ENCODE data around the gene IL1RAPL2. TPM values are rescaled to one million over a fixed set of nuclear protein-coding genes. Genes with fewer than 3 reads are reported as not detected.
"Not testable (repeated sequence)": the region's sequence is repeated elsewhere in the genome, so short reads cannot be mapped to it uniquely, and the experiment has no call there.

IL1RAPL2 gene
- total RNA-seq, 2 experiments from 2014 or later: not detected

GRCh38 chrX:105634180-105634579 lies 1068.2 kb downstream of the IL1RAPL2 start:
- Mint-ChIP-seq H3K4me3 (no peak overlapping the region), H3K36me3 (ENCODE audit: low read depth) (no peaks in the 10 kb centered on the region), H3K27ac (no peak overlapping the region), H3K4me1 (no peaks in the 10 kb centered on the region), H3K9me3 (no peaks in the 10 kb centered on the region), H3K27me3 (no peaks in the 10 kb centered on the region)
- no peak for DNase-seq
- POLR2A ChIA-PET: no interaction called here
- CTCF ChIA-PET: no interaction called here

DNA sequence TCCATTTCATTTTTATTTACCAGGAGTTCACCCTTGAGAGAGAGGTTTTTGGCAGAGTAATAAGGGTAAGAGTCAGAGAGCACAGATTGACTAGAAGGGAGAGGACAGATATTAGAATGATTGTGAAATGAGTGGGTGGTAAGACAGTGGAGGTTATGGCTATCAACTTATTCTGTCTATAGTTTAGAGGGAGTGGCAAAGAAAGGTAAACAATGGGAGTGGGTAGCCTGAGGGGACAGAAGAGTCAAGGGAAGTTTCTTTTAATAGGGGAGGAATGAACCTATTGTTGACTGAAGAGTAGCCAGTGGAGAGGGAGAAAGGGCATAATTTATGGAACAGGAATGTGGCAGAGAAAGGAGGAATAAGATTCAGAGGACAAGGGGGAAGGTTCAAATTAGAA lies 1069.8 kb downstream of the IL1RAPL2 start:
- ChIA-PET CTCF (interaction anchor here (0.6 kb wide), 1 partner anchor 128 kb away, joined by 5 read pairs; no protein-coding TSS in a partner anchor), POLR2A (no interaction called here)
- Mint-ChIP-seq H3K4me3 (no peak overlapping the region), H3K9me3 (no peaks in the 10 kb centered on the region), H3K36me3 (ENCODE audit: low read depth) (no peaks in the 10 kb centered on the region), H3K27ac (no peak overlapping the region), H3K27me3 (no peaks in the 10 kb centered on the region), H3K4me1 (no peaks in the 10 kb centered on the region)
- DNase-seq: no peak

- no peaks in the 10 kb centered on the region for H3K4me1 Mint-ChIP-seq
- DNase-seq: no peak
- no peaks in the 10 kb centered on the region for H3K36me3 Mint-ChIP-seq (ENCODE audit: low read depth)
- CTCF ChIA-PET: no interaction called here
- POLR2A ChIA-PET: no interaction called here
- H3K27me3 Mint-ChIP-seq: no peaks in the 10 kb centered on the region
- H3K4me3 Mint-ChIP-seq: no peak overlapping the region
- no peaks in the 10 kb centered on the region for H3K9me3 Mint-ChIP-seq
- H3K27ac Mint-ChIP-seq: no peak overlapping the region
Measured at GRCh38 chrX:105636667-105637066, 1070.7 kb downstream of the IL1RAPL2 start.

DNA sequence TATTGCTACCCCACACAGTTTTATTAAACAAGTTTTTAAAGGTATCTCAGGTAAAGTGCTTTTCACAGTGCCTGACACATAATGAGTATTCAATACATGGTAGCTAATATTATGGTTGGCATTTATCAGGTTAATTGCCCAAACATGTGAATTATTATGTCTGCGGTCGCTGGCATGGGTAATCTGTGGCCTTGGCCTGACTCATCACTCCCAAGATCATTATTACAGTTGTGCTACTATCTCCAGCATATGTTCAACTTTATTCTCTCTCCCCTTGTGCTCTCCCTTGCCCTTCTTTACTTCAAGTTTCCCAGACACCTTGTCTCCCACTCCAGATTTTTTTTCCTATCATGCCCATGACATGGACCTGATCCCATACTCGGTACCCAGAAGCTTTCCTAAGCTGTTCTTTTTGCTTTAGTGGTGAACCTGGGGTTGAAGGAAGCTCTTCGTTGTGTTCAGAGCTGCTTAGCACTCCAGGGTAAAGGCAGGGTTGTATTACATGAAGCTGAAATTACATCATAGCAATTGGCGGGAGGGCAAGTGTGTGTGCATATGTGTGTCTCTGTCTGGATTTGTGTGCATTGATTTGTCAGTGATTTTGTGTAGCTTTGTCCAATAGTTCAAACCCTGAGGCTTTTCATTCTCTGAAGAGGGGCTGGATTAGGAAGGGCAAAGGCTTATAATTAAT lies 1079.8 kb downstream of the IL1RAPL2 start:
- no peaks in the 10 kb centered on the region for H3K36me3 Mint-ChIP-seq (ENCODE audit: low read depth)
- no peaks in the 10 kb centered on the region for H3K27me3 Mint-ChIP-seq
- POLR2A ChIA-PET: no interaction called here
- no peak overlapping the region for H3K27ac Mint-ChIP-seq
- no peaks in the 10 kb centered on the region for H3K9me3 Mint-ChIP-seq
- no peaks in the 10 kb centered on the region for H3K4me1 Mint-ChIP-seq
- CTCF ChIA-PET: no interaction called here
- H3K4me3 Mint-ChIP-seq: no peak overlapping the region
- no peak for DNase-seq

- no peaks in the 10 kb centered on the region for H3K9me3 Mint-ChIP-seq
- no peak for DNase-seq
- no peak overlapping the region for H3K27ac Mint-ChIP-seq
- ChIA-PET CTCF (no interaction called here), POLR2A (no interaction called here)
- H3K27me3 Mint-ChIP-seq: no peaks in the 10 kb centered on the region
- H3K4me3 Mint-ChIP-seq: no peak overlapping the region
- no peaks in the 10 kb centered on the region for H3K4me1 Mint-ChIP-seq
- H3K36me3 Mint-ChIP-seq (ENCODE audit: low read depth): no peaks in the 10 kb centered on the region
Measured at GRCh38 chrX:105646592-105647372, 1080.8 kb downstream of the IL1RAPL2 start.

GRCh38 chrX:105647749-105648148 lies 1081.8 kb downstream of the IL1RAPL2 start:
- DNase-seq: no peak
- CTCF ChIA-PET: no interaction called here
- H3K4me1 Mint-ChIP-seq: no peaks in the 10 kb centered on the region
- no peaks in the 10 kb centered on the region for H3K27me3 Mint-ChIP-seq
- H3K27ac Mint-ChIP-seq: no peak overlapping the region
- H3K4me3 Mint-ChIP-seq: no peak overlapping the region
- H3K36me3 Mint-ChIP-seq (ENCODE audit: low read depth): no peaks in the 10 kb centered on the region
- POLR2A ChIA-PET: no interaction called here
- no peaks in the 10 kb centered on the region for H3K9me3 Mint-ChIP-seq

GRCh38 chrX:105648732-105649131 lies 1082.7 kb downstream of the IL1RAPL2 start:
- Mint-ChIP-seq H3K4me1 (no peaks in the 10 kb centered on the region), H3K36me3 (ENCODE audit: low read depth) (no peaks in the 10 kb centered on the region), H3K9me3 (no peaks in the 10 kb centered on the region), H3K27me3 (no peaks in the 10 kb centered on the region), H3K27ac (no peak overlapping the region), H3K4me3 (no peak overlapping the region)
- no peak for DNase-seq
- POLR2A ChIA-PET: no interaction called here
- CTCF ChIA-PET: no interaction called here

DNA sequence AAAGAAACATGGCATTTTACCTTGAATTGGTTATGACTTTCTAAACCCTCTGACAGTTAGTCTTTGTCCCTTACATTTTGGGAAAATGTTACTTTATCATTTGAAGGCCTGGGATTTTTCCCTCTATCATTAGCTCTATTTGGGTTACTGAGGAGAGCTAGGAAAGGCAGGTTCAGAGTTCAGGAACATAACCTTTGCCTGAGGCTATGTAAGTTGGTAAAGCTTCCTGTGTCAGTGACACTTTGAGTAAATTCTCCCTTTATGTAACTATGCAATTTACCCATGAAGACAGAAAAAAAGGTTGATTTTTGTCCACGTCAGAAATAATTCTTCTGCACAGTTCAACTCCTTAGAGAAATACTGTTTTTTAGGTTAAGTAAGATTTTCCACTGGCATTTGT lies 1084.6 kb downstream of the IL1RAPL2 start:
- DNase-seq: no peak
- Mint-ChIP-seq H3K4me1 (no peaks in the 10 kb centered on the region), H3K4me3 (no peak overlapping the region), H3K9me3 (no peaks in the 10 kb centered on the region), H3K36me3 (ENCODE audit: low read depth) (no peaks in the 10 kb centered on the region), H3K27ac (no peak overlapping the region), H3K27me3 (no peaks in the 10 kb centered on the region)
- POLR2A ChIA-PET: no interaction called here
- CTCF ChIA-PET: no interaction called here

DNA sequence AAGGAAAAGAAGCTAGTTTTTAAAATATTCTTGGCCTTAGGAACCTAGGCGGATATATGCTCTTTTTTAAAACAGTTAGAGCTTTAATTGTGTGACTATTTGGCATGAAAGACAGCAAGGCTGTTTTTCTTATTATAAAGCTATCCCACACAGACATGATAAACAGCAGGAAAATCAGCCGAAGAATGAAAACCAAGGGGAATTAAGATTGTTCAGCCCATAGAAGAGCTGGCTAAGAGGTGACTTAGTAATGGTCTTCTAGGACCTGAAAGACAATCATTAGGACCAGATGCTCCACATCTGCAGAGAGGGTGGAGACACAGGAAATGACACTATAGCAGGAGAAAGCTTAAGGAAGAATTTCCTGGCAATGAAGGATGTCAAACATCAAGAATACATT lies 1085.0 kb downstream of the IL1RAPL2 start:
- no peaks in the 10 kb centered on the region for H3K36me3 Mint-ChIP-seq (ENCODE audit: low read depth)
- no peaks in the 10 kb centered on the region for H3K27me3 Mint-ChIP-seq
- ChIA-PET POLR2A (no interaction called here), CTCF (no interaction called here)
- H3K4me3 Mint-ChIP-seq: no peak overlapping the region
- no peaks in the 10 kb centered on the region for H3K9me3 Mint-ChIP-seq
- no peak overlapping the region for H3K27ac Mint-ChIP-seq
- no peaks in the 10 kb centered on the region for H3K4me1 Mint-ChIP-seq
- DNase-seq: no peak

DNA sequence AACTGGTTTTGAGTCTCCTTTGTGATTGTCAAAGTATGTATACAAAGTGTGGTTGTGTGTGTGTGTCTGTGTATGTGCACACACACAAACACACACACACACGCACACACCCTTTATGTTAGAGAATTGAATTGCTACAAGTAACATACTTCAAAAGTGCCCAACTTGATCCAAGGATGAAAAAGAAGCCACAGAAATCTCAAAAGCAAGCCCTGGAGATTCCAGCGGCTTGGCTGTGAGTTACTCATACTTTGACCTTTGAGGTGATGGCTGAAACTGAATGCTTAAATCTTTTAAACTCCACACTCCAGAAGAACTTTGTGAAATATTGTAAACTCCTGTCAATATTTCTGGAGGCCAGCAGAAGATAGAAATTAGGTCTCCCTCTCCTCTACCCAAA lies 1087.9 kb downstream of the IL1RAPL2 start:
- no peak overlapping the region for H3K4me3 Mint-ChIP-seq
- no peak overlapping the region for H3K27ac Mint-ChIP-seq
- DNase-seq: no peak
- CTCF ChIA-PET: no interaction called here
- H3K4me1 Mint-ChIP-seq: no peaks in the 10 kb centered on the region
- no peaks in the 10 kb centered on the region for H3K36me3 Mint-ChIP-seq (ENCODE audit: low read depth)
- H3K27me3 Mint-ChIP-seq: no peaks in the 10 kb centered on the region
- POLR2A ChIA-PET: no interaction called here
- no peaks in the 10 kb centered on the region for H3K9me3 Mint-ChIP-seq

DNA sequence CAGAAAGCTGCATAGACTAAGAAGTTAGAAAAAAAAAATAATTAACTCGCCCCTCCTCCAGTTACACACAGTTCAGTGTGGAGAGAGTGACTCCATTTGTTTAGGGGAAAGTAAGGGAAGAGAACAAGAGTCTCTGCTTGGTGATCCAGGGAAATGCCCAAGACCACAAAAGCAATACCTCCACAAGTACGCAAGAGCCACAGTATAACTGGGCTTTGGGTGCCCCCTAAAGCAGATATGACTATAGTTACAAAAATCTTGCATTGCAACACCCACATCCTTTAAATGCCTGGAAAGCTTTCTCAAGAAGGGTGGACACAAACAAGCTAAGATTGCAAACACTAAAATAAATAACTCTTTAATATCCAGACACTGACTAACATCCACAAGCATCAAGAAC lies 1092.1 kb downstream of the IL1RAPL2 start:
- Mint-ChIP-seq H3K27ac (no peak overlapping the region), H3K4me1 (no peaks in the 10 kb centered on the region), H3K9me3 (no peaks in the 10 kb centered on the region), H3K27me3 (no peaks in the 10 kb centered on the region), H3K4me3 (no peak overlapping the region), H3K36me3 (ENCODE audit: low read depth) (no peaks in the 10 kb centered on the region)
- no peak for DNase-seq
- CTCF ChIA-PET: no interaction called here
- POLR2A ChIA-PET: no interaction called here

- ChIA-PET CTCF (no interaction called here), POLR2A (no interaction called here)
- no peaks in the 10 kb centered on the region for H3K27me3 Mint-ChIP-seq
- H3K4me1 Mint-ChIP-seq: no peaks in the 10 kb centered on the region
- no peak overlapping the region for H3K4me3 Mint-ChIP-seq
- no peak for DNase-seq
- H3K36me3 Mint-ChIP-seq (ENCODE audit: low read depth): no peaks in the 10 kb centered on the region
- no peak overlapping the region for H3K27ac Mint-ChIP-seq
- H3K9me3 Mint-ChIP-seq: no peaks in the 10 kb centered on the region
Measured at GRCh38 chrX:105662248-105662647, 1096.2 kb downstream of the IL1RAPL2 start.

DNA sequence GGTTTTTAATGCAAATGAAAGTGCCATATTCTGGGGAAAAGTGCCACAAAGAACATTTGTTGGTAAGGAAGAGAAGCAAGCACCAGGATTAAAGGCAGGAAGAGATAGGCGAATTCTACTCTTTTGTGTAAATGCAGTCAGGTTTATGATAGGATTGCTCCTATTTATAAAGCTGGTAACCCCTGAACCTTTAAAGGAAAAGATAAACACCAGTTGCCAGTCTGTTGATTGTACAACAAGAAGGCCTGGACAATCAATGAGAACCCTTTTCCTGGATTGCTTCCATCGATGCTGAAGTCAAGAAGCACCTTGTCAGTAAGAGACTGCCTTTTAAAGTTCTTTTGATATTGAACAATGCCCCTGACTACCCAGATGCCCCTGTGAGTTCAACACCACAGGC lies 1098.2 kb downstream of the IL1RAPL2 start:
- Mint-ChIP-seq H3K4me3 (no peak overlapping the region), H3K36me3 (ENCODE audit: low read depth) (no peaks in the 10 kb centered on the region), H3K4me1 (no peaks in the 10 kb centered on the region), H3K9me3 (no peaks in the 10 kb centered on the region), H3K27me3 (no peaks in the 10 kb centered on the region), H3K27ac (no peak overlapping the region)
- CTCF ChIA-PET: no interaction called here
- DNase-seq: no peak
- POLR2A ChIA-PET: no interaction called here

DNA sequence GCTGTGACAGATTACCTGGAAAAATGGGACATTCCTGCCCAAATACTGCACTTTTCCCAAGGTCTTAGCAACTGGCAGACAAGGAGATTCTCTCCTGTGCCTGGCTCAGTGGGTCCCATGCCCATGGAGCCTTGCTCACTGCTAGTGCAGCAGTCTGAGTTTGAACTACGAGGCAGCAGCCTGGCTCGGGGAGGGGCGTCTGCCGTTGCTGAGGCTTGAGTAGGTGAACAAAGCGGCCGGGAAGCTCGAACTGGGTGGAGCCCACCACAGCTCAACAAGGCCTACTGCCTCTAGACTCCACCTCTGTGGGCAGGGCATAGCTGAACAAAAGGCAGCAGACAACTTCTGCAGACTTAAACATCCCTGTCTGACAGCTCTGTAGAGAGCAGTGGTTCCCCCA lies 1118.3 kb downstream of the IL1RAPL2 start:
- DNase-seq; POLR2A ChIA-PET; H3K4me1 Mint-ChIP-seq; H3K9me3 Mint-ChIP-seq; H3K27me3 Mint-ChIP-seq; H3K36me3 Mint-ChIP-seq (ENCODE audit: low read depth); H3K4me3 Mint-ChIP-seq; H3K27ac Mint-ChIP-seq: not testable (repeated sequence)
- CTCF ChIA-PET: interaction anchor here (0.6 kb wide), 1 partner anchor 13 kb away, joined by 6 read pairs; no protein-coding TSS in a partner anchor

All from activated CD4-positive, alpha-beta T cell treated with anti-CD3 and anti-CD28 coated beads, Interleukin-2, amount 10 ng/mL, durations not matched to agents 7 days and 5 days (primary cell).